Activated CD4-positive, alpha-beta memory T cell treated with anti-CD3 and anti-CD28 coated beads, Interleukin-2, amount 10 ng/mL, durations not matched to agents 7 days and 5 days (primary cell): ENCODE data around the gene POU2F2. TPM values are rescaled to one million over a fixed set of nuclear protein-coding genes. Genes with fewer than 3 reads are reported as not detected.
"Not testable (repeated sequence)": the region's sequence is repeated elsewhere in the genome, so short reads cannot be mapped to it uniquely, and the experiment has no call there.

ENCODE experiments used
- CTCF ChIA-PET: fragments of 350-600 bp; sonication (Branson Sonifier 250); formaldehyde crosslinking; loops from one replicate; lab custom pipeline; 2021; ENCODE audit warnings: antibody characterized with exemption, inconsistent platforms; lab: Charles Lee
- POLR2A ChIA-PET: fragments of 350-600 bp; sonication (Branson Sonifier 250); formaldehyde crosslinking; loops from one replicate; lab custom pipeline; 2021; ENCODE audit warnings: antibody characterized with exemption; lab: Charles Lee
- DNase-seq: peaks from one replicate; pipeline ENCODE4 v3.0.0-alpha.2; 2020
- H3K27ac Mint-ChIP-seq: one replicate; pipeline ENCODE4 v1.8.0; 2021; ENCODE audit warnings: mild to moderate bottlenecking, mixed read lengths
- H3K27me3 Mint-ChIP-seq: one replicate; pipeline ENCODE4 v1.8.0; 2021; ENCODE audit warnings: mixed read lengths
- H3K36me3 Mint-ChIP-seq: one replicate; pipeline ENCODE4 v1.8.0; 2021; ENCODE audit warnings: low read depth, mixed read lengths
- H3K4me1 Mint-ChIP-seq: one replicate; pipeline ENCODE4 v1.8.0; 2021; ENCODE audit warnings: mixed read lengths
- H3K4me3 Mint-ChIP-seq: one replicate; pipeline ENCODE4 v1.8.0; 2021; ENCODE audit warnings: mild to moderate bottlenecking, mixed read lengths
- H3K9me3 Mint-ChIP-seq: one replicate; pipeline ENCODE4 v1.8.0; 2021; ENCODE audit warnings: mixed read lengths
- total RNA-seq, 2 experiments: library from RNA; stranded (reverse); gene quantifications; one replicate each; pipeline ENCODE4 v1.2.3, GENCODE V29; 2021

Gene POU2F2
- total RNA-seq, 2 experiments from 2014 or later, result 31.3 to 35.8 TPM

GRCh38 chr19:42053037-42053935, 79.0 kb downstream of the POU2F2 start:
- ChIA-PET POLR2A (interaction anchor here (1.1 kb wide), 1 partner anchor 53 kb away, joined by 3 read pairs; no protein-coding TSS in a partner anchor), CTCF (interaction anchor here (6.0 kb wide), 1 partner anchor 18 kb away, joined by 32 read pairs; no protein-coding TSS in a partner anchor)
- H3K27me3 Mint-ChIP-seq, result no peaks in the 10 kb centered on the region
- no peak overlapping the region for H3K27ac Mint-ChIP-seq
- no peaks in the 10 kb centered on the region for H3K36me3 Mint-ChIP-seq
- peaks cover 19% of the 10 kb centered on the region for H3K4me1 Mint-ChIP-seq
- H3K9me3 Mint-ChIP-seq, result no peaks in the 10 kb centered on the region
- no peak overlapping the region for H3K4me3 Mint-ChIP-seq
- DNase-seq, result no peak

GRCh38 chr19:42052241-42052863, 79.9 kb downstream of the POU2F2 start:
- no peak for DNase-seq
- ChIA-PET CTCF (interaction anchor here (1.1 to 6.0 kb wide), 2 partner anchors 12 to 17 kb away, joined by 3 to 32 read pairs; no protein-coding TSS in a partner anchor), POLR2A (interaction anchor here (1.1 kb wide), 1 partner anchor 52 kb away, joined by 3 read pairs; no protein-coding TSS in a partner anchor)
- H3K27ac Mint-ChIP-seq, result no peak overlapping the region
- peaks cover 2% of the 10 kb centered on the region for H3K27me3 Mint-ChIP-seq
- H3K4me3 Mint-ChIP-seq, result no peak overlapping the region
- no peaks in the 10 kb centered on the region for H3K36me3 Mint-ChIP-seq
- no peaks in the 10 kb centered on the region for H3K9me3 Mint-ChIP-seq
- peaks cover 19% of the 10 kb centered on the region for H3K4me1 Mint-ChIP-seq

- H3K9me3 Mint-ChIP-seq, result no peaks in the 10 kb centered on the region
- DNase-seq, result peak; percentile 40
- ChIA-PET POLR2A (interaction anchor here (1.0 to 1.2 kb wide), 3 partner anchors 9 to 92 kb away, joined by 3 to 4 read pairs (median 3); partner anchors contain the start of gene RABAC1), CTCF (interaction anchor here (0.5 to 6.0 kb wide), 4 partner anchors 11 to 360 kb away, joined by 3 to 32 read pairs (median 3); no protein-coding TSS in a partner anchor)
- H3K4me1 Mint-ChIP-seq, result peaks cover 19% of the 10 kb centered on the region
- no peak overlapping the region for H3K4me3 Mint-ChIP-seq
- peaks cover 2% of the 10 kb centered on the region for H3K27me3 Mint-ChIP-seq
- H3K27ac Mint-ChIP-seq, result no peak overlapping the region
- no peaks in the 10 kb centered on the region for H3K36me3 Mint-ChIP-seq
Measured at GRCh38 chr19:42051166-42052115, 80.8 kb downstream of the POU2F2 start.

DNA sequence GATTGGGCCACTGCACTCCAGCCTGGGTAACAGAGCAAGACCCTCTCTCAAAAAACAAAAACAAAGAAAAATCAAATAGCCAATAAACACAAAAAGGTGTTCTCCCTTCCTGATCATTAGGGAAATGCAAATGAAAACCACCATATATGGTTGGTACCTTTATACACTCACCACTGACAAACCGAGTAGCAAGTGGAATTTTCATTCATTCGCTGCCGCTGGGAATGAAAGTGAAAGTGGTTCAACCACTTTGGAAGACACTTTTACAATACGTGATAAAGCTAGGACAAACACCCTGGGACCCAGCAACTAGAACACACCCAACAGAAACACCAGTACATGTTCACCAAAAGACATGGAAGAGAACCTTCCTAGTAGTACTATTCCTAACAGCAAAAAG, 83.3 kb downstream of the POU2F2 start:
- H3K27ac Mint-ChIP-seq, result no peak overlapping the region
- H3K4me3 Mint-ChIP-seq, result peak overlapping the region; percentile 15
- no peaks in the 10 kb centered on the region for H3K9me3 Mint-ChIP-seq
- CTCF ChIA-PET, result interaction anchor here (0.6 to 6.0 kb wide), 4 partner anchors 14 to 42 kb away, joined by 3 to 32 read pairs (median 4); no protein-coding TSS in a partner anchor
- H3K4me1 Mint-ChIP-seq, result peaks cover 19% of the 10 kb centered on the region
- H3K36me3 Mint-ChIP-seq, result no peaks in the 10 kb centered on the region
- no peak for DNase-seq
- H3K27me3 Mint-ChIP-seq, result peaks cover 4% of the 10 kb centered on the region
- POLR2A ChIA-PET, result no interaction called here

GRCh38 chr19:42045575-42045974, 86.7 kb downstream of the POU2F2 start:
- peaks cover 8% of the 10 kb centered on the region for H3K4me1 Mint-ChIP-seq
- no peak overlapping the region for H3K4me3 Mint-ChIP-seq
- peaks cover 5% of the 10 kb centered on the region for H3K27me3 Mint-ChIP-seq
- H3K36me3 Mint-ChIP-seq, result no peaks in the 10 kb centered on the region
- H3K9me3 Mint-ChIP-seq, result no peaks in the 10 kb centered on the region
- POLR2A ChIA-PET, result no interaction called here
- H3K27ac Mint-ChIP-seq, result no peak overlapping the region
- DNase-seq, result no peak
- CTCF ChIA-PET, result interaction anchor here (1.3 kb wide), 1 partner anchor 11 kb away, joined by 4 read pairs; no protein-coding TSS in a partner anchor

- Mint-ChIP-seq H3K27ac (no peak overlapping the region), H3K4me3 (no peak overlapping the region), H3K9me3 (no peaks in the 10 kb centered on the region), H3K27me3 (peaks cover 5% of the 10 kb centered on the region), H3K4me1 (no peaks in the 10 kb centered on the region), H3K36me3 (no peaks in the 10 kb centered on the region)
- no peak for DNase-seq
- CTCF ChIA-PET, result no interaction called here
- POLR2A ChIA-PET, result no interaction called here
Measured at GRCh38 chr19:42042455-42043170, 89.6 kb downstream of the POU2F2 start.

DNA sequence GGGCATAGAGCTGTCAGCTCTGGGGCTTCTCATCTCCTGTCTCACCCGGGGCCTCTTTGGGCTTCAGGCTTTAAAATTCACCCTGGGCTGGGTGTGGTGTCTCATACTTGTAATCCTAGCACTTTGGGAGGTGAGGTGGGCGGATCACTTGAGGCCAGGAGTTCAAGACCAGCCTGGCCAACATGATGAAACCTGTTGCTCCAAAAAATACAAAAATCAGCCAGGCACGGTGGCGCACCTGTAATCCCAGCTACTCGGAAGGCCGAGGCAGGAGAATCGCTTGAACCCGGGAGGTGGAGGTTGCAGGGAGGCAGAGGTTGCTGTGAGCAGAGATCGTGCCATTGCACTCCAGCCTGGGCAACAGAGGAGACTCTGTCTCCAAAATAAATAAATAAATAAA, 91.8 kb downstream of the POU2F2 start:
- DNase-seq, H3K27ac Mint-ChIP-seq, H3K4me3 Mint-ChIP-seq, H3K4me1 Mint-ChIP-seq, H3K36me3 Mint-ChIP-seq, POLR2A ChIA-PET, H3K9me3 Mint-ChIP-seq, H3K27me3 Mint-ChIP-seq: not testable (repeated sequence)
- CTCF ChIA-PET, result interaction anchor here (0.8 to 1.4 kb wide), 2 partner anchors 11 kb away, joined by 3 read pairs; no protein-coding TSS in a partner anchor

GRCh38 chr19:42040031-42040430, 92.2 kb downstream of the POU2F2 start:
- H3K27me3 Mint-ChIP-seq, result peaks cover 3% of the 10 kb centered on the region
- H3K4me3 Mint-ChIP-seq, result no peak overlapping the region
- H3K4me1 Mint-ChIP-seq, result peaks cover 1% of the 10 kb centered on the region
- H3K36me3 Mint-ChIP-seq, result no peaks in the 10 kb centered on the region
- ChIA-PET CTCF (interaction anchor here (0.6 to 1.4 kb wide), 3 partner anchors 10 to 220 kb away, joined by 3 read pairs; no protein-coding TSS in a partner anchor), POLR2A (no interaction called here)
- no peak for DNase-seq
- H3K9me3 Mint-ChIP-seq, result no peaks in the 10 kb centered on the region
- H3K27ac Mint-ChIP-seq, result no peak overlapping the region

DNA sequence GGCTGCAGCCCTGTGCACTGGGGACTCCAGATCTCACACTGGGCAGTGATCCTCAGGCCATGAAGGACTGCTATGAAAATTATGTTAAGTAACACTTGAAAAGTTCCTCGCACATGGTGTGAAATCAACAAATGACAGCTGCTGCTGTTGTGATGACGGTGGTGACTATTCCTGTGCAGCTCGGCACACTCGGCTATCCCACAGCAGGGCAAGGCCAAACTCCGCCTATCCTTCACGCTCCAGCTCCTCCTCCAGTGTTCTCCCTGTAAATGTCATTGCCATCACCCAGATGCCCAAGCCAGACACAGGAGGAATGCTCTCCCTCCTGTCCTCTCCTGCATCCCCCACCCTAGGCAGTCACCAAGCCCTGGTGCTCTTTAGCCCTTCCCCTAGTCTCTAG, 93.6 kb downstream of the POU2F2 start:
- H3K9me3 Mint-ChIP-seq, result no peaks in the 10 kb centered on the region
- no peaks in the 10 kb centered on the region for H3K36me3 Mint-ChIP-seq
- no peak overlapping the region for H3K4me3 Mint-ChIP-seq
- no peak overlapping the region for H3K27ac Mint-ChIP-seq
- ChIA-PET POLR2A (no interaction called here), CTCF (no interaction called here)
- H3K4me1 Mint-ChIP-seq, result peaks cover 7% of the 10 kb centered on the region
- H3K27me3 Mint-ChIP-seq, result no peaks in the 10 kb centered on the region
- DNase-seq, result no peak

- Mint-ChIP-seq H3K4me1 (peaks cover 7% of the 10 kb centered on the region), H3K27me3 (no peaks in the 10 kb centered on the region), H3K9me3 (no peaks in the 10 kb centered on the region), H3K27ac (no peak overlapping the region), H3K4me3 (no peak overlapping the region), H3K36me3 (no peaks in the 10 kb centered on the region)
- CTCF ChIA-PET, result no interaction called here
- no peak for DNase-seq
- POLR2A ChIA-PET, result no interaction called here
Measured at GRCh38 chr19:42037649-42038048, 94.6 kb downstream of the POU2F2 start.
